Measurements from ENCODE around the gene TGIF1. TPM values are rescaled to one million over a fixed set of nuclear protein-coding genes. Genes with fewer than 3 reads are reported as not detected.
A peak's percentile ranks its signal among the peaks of the same experiment; 100 is the strongest.

The TGIF1 gene
- polyA plus RNA-seq, 3 donors, result 32.2 to 109 (median 39.8) TPM

DNA sequence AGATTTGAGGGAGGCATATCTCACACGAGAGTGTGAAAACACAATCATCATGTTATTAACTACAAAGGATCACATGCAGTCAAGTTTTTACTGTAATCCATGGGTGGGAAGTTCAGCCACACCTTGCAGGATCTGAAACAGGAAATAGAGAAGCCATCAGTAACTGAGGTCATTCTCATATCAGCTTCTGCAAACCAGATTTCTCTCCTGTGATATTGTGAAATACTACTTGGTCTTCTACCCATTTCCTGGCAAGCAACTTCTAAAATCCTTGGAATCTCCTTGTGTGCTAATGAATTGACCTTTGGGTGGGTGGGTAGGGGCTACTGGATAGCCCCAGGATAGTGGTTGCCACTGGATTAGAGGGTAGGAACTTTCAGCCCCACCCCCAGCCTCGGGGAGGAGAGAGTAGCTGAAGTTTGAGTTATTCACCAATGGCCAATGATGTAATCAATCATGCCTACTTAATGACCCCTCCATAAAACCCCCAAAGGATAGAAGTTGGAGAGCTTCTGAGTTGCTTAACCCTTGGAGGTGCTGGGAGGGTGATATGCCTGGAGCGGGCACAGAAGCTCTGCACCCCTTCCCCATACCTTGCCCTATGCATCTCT is 25.6 kb upstream of the TGIF1 start:
- intact Hi-C loops (cut with micrococcal nuclease), result no loop called here
- H3K27ac Mint-ChIP-seq, result no peak overlapping the region
- peaks cover 3 to 8% of the 10 kb centered on the region in 2 donors for H3K4me1 ChIP-seq (ENCODE audit: control insufficient read depth in 1 of 2, insufficient read depth in 2 of 2, low read length in 2 of 2)
- no peaks in the 10 kb centered on the region for H3K9me3 ChIP-seq (replicated peaks in 1 of 2; ENCODE audit: control insufficient read depth in 1 of 2, insufficient read depth in 1 of 2, low read length in 2 of 2)
- H3K36me3 Mint-ChIP-seq, result no peaks in the 10 kb centered on the region
- no peak overlapping the region for H3K4me2 ChIP-seq (replicated peaks; ENCODE audit: extremely low read depth, low read length, poor library complexity, severe bottlenecking)
- peaks cover 6% of the 10 kb centered on the region for H3K4me1 Mint-ChIP-seq
- DNase-seq, result peak in 2 of 3 donors; percentile 22 to 34
- no peak overlapping the region for H3K9ac ChIP-seq (ENCODE audit: insufficient read depth, low read length, poor library complexity, severe bottlenecking)
- H3K36me3 ChIP-seq (replicated peaks in 1 of 2; ENCODE audit: control insufficient read depth in 1 of 2, insufficient read depth in 2 of 2, low read length in 2 of 2), result no peaks in the 10 kb centered on the region
- peaks cover 0 to 12% (median 0%) of the 10 kb centered on the region in 7 donors for H3K9me3 Mint-ChIP-seq
- H3K27me3 Mint-ChIP-seq (ENCODE audit: low read depth in 3 of 3), result peaks cover 0 to 2% (median 0%) of the 10 kb centered on the region in 3 donors
- no peak overlapping the region for H3K27ac ChIP-seq (ENCODE audit: low read depth in 1 of 2, low read length in 2 of 2)
- no peak overlapping the region for H3K4me3 ChIP-seq (replicated peaks in 1 of 3; ENCODE audit: low read depth in 2 of 3, low read length in 3 of 3)
- H3K27me3 ChIP-seq (ENCODE audit: control insufficient read depth in 2 of 2, insufficient read depth in 2 of 2, low read length in 2 of 2), result no peaks in the 10 kb centered on the region
- H2AFZ ChIP-seq (ENCODE audit: insufficient read depth, low read depth, low read length, poor library complexity, severe bottlenecking), result no peak overlapping the region
- no peak overlapping the region for H3K4me3 Mint-ChIP-seq
- TF ChIP-seq CTCF (IDR thresholded peaks at IDR 0.05), result no peak
- H3K79me2 ChIP-seq (ENCODE audit: insufficient read depth, low read length), result no peaks in the 10 kb centered on the region
- WGBS (ENCODE audit: insufficient coverage), result no CpG with 5 or more reads among the region's 3 CpGs
- H4K20me1 ChIP-seq (ENCODE audit: insufficient read depth, low read length), result no peaks in the 10 kb centered on the region

GRCh38 chr18:3425030-3425429 is 24.9 kb upstream of the TGIF1 start:
- Histone ChIP-seq H3K9me3 (replicated peaks in 1 of 2; ENCODE audit: control insufficient read depth in 1 of 2, insufficient read depth in 1 of 2, low read length in 2 of 2) (no peaks in the 10 kb centered on the region), H2AFZ (ENCODE audit: insufficient read depth, low read depth, low read length, poor library complexity, severe bottlenecking) (no peak overlapping the region), H3K27ac (ENCODE audit: low read depth in 1 of 2, low read length in 2 of 2) (no peak overlapping the region), H3K36me3 (replicated peaks in 1 of 2; ENCODE audit: control insufficient read depth in 1 of 2, insufficient read depth in 2 of 2, low read length in 2 of 2) (no peaks in the 10 kb centered on the region), H3K4me1 (ENCODE audit: control insufficient read depth in 1 of 2, insufficient read depth in 2 of 2, low read length in 2 of 2) (peaks cover 3 to 8% of the 10 kb centered on the region in 2 donors), H3K9ac (ENCODE audit: insufficient read depth, low read length, poor library complexity, severe bottlenecking) (no peak overlapping the region), H3K27me3 (ENCODE audit: control insufficient read depth in 2 of 2, insufficient read depth in 2 of 2, low read length in 2 of 2) (no peaks in the 10 kb centered on the region), H3K79me2 (ENCODE audit: insufficient read depth, low read length) (no peaks in the 10 kb centered on the region), H4K20me1 (ENCODE audit: insufficient read depth, low read length) (no peaks in the 10 kb centered on the region), H3K4me2 (replicated peaks; ENCODE audit: extremely low read depth, low read length, poor library complexity, severe bottlenecking) (no peak overlapping the region), H3K4me3 (replicated peaks in 1 of 3; ENCODE audit: low read depth in 2 of 3, low read length in 3 of 3) (no peak overlapping the region)
- Mint-ChIP-seq H3K27ac (peak overlapping the region in 1 of 7 donors; percentile 24), H3K36me3 (no peaks in the 10 kb centered on the region), H3K9me3 (peaks cover 0 to 7% (median 0%) of the 10 kb centered on the region in 7 donors), H3K4me1 (peaks cover 6% of the 10 kb centered on the region), H3K4me3 (no peak overlapping the region), H3K27me3 (ENCODE audit: low read depth in 3 of 3) (no peaks in the 10 kb centered on the region)
- TF ChIP-seq CTCF (IDR thresholded peaks at IDR 0.05), result no peak
- no peak for DNase-seq
- intact Hi-C loops (cut with micrococcal nuclease), result no loop called here
- WGBS (ENCODE audit: insufficient coverage), result no CpG with 5 or more reads among the region's 3 CpGs

Measured in CD14-positive monocyte (primary cell).